SK-N-SH treated with all-trans-retinoic acid at 6 μM for 48 hours (cell line): ENCODE results near the gene EIF2D.

Source experiments
- ATAC-seq: fragments of 200-7000 bp; cut with Tn5 transposase; 3 replicates; pipeline ENCODE4 v1.9.1; 2020; ENCODE audit warnings: mild to moderate bottlenecking, moderate library complexity
- BACH2 ChIP-seq: fragments of 250-450 bp; sonication (Bioruptor Pico); IDR thresholded peaks from 2 replicates; pipeline ENCODE4 v1.9.0; 2021; ENCODE audit warnings: mild to moderate bottlenecking, borderline replicate concordance
- CSDC2 ChIP-seq: fragments of 250-450 bp; sonication (Bioruptor Pico); IDR thresholded peaks from 2 replicates; pipeline ENCODE4 v1.5.0; 2020; ENCODE audit warnings: mild to moderate bottlenecking, moderate library complexity
- ESRRG ChIP-seq: fragments of 250-450 bp; sonication (Bioruptor Pico); IDR thresholded peaks from 2 replicates; pipeline ENCODE4 v1.6.1; 2021; ENCODE audit warnings: mild to moderate bottlenecking
- GLIS3 ChIP-seq: fragments of 250-450 bp; sonication (Bioruptor Pico); IDR thresholded peaks from 2 replicates; pipeline ENCODE4 v1.5.0; 2020; ENCODE audit warnings: mild to moderate bottlenecking, moderate library complexity
- ISL1 ChIP-seq: fragments of 250-450 bp; sonication (Bioruptor Pico); IDR thresholded peaks from 2 replicates; pipeline ENCODE4 v2.1.2; 2022; ENCODE audit warnings: mild to moderate bottlenecking, moderate library complexity
- PPARA ChIP-seq: fragments of 250-450 bp; sonication (Bioruptor Pico); IDR thresholded peaks from 2 replicates; pipeline ENCODE4 v1.5.0; 2020; ENCODE audit warnings: mild to moderate bottlenecking, borderline replicate concordance
- RARB ChIP-seq: fragments of 250-450 bp; sonication (Bioruptor Pico); IDR thresholded peaks from 2 replicates; pipeline ENCODE4 v1.8.0; 2021; ENCODE audit warnings: mild to moderate bottlenecking, moderate library complexity
- SNAI2 ChIP-seq: fragments of 250-450 bp; sonication (Bioruptor Pico); IDR thresholded peaks from 2 replicates; pipeline ENCODE4 v1.5.0; 2020; ENCODE audit warnings: mild to moderate bottlenecking, moderate library complexity
- TCF4 ChIP-seq: fragments of 250-450 bp; sonication (Bioruptor Pico); IDR thresholded peaks from 2 replicates; pipeline ENCODE4 v1.8.0; 2021; ENCODE audit warnings: mild to moderate bottlenecking, moderate library complexity, borderline replicate concordance
- TOX ChIP-seq: fragments of 250-450 bp; sonication (Bioruptor Pico); IDR thresholded peaks from 2 replicates; pipeline ENCODE4 v1.8.0; 2021; ENCODE audit warnings: mild to moderate bottlenecking, moderate library complexity, borderline replicate concordance
- TSHZ2 ChIP-seq: fragments of 250-450 bp; sonication (Bioruptor Pico); IDR thresholded peaks from 2 replicates; pipeline ENCODE4 v1.5.0; 2020; ENCODE audit warnings: mild to moderate bottlenecking, moderate library complexity
- ZC3H10 ChIP-seq: fragments of 250-450 bp; sonication (Bioruptor Pico); IDR thresholded peaks from 2 replicates; pipeline ENCODE4 v1.5.1; 2021; ENCODE audit warnings: mild to moderate bottlenecking, moderate library complexity
- ZFP3 ChIP-seq: fragments of 250-450 bp; sonication (Bioruptor Pico); IDR thresholded peaks from 2 replicates; pipeline ENCODE4 v1.5.0; 2020; ENCODE audit warnings: mild to moderate bottlenecking, moderate library complexity
- ZFP30 ChIP-seq: fragments of 450-650 bp; formaldehyde crosslinking; IDR thresholded peaks from 2 replicates; pipeline ENCODE4 v1.5.0; 2022; ENCODE audit warnings: mild to moderate bottlenecking, moderate library complexity
- ZNF565 ChIP-seq: fragments of 450-650 bp; formaldehyde crosslinking; conservative IDR thresholded peaks from 2 replicates; pipeline ENCODE4 v1.5.0; 2020; ENCODE audit warnings: low read depth, mild to moderate bottlenecking, moderate library complexity
- ZNF70 ChIP-seq: fragments of 450-650 bp; formaldehyde crosslinking; IDR thresholded peaks from 2 replicates; pipeline ENCODE4 v1.5.0; 2020; ENCODE audit warnings: mild to moderate bottlenecking, moderate library complexity
- ZNF8 ChIP-seq: fragments of 450-650 bp; formaldehyde crosslinking; IDR thresholded peaks from 2 replicates; pipeline ENCODE4 v1.5.0; 2020; ENCODE audit warnings: mild to moderate bottlenecking, moderate library complexity
- TF ChIP-seq, protein P1 (sequence below): fragments of 250-450 bp; sonication (Bioruptor Pico); IDR thresholded peaks from 2 replicates; pipeline ENCODE4 v1.8.0; 2021; ENCODE audit warnings: low read depth, mild to moderate bottlenecking, moderate library complexity, borderline replicate concordance
- TF ChIP-seq, protein P2 (sequence below): fragments of 250-450 bp; sonication (Bioruptor Pico); IDR thresholded peaks from 2 replicates; pipeline ENCODE4 v1.5.1; 2021; ENCODE audit warnings: mild to moderate bottlenecking, moderate library complexity

The EIF2D gene

GRCh38 chr1:206573319-206573718, 38.9 kb downstream of the EIF2D start (continued):
- TF ChIP-seq, protein P1, sequence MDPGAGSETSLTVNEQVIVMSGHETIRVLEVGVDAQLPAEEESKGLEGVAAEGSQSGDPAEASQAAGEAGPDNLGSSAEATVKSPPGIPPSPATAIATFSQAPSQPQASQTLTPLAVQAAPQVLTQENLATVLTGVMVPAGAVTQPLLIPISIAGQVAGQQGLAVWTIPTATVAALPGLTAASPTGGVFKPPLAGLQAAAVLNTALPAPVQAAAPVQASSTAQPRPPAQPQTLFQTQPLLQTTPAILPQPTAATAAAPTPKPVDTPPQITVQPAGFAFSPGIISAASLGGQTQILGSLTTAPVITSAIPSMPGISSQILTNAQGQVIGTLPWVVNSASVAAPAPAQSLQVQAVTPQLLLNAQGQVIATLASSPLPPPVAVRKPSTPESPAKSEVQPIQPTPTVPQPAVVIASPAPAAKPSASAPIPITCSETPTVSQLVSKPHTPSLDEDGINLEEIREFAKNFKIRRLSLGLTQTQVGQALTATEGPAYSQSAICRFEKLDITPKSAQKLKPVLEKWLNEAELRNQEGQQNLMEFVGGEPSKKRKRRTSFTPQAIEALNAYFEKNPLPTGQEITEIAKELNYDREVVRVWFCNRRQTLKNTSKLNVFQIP (CRISPR knock-in tag): no peak
- no peak for TF ChIP-seq PPARA (CRISPR knock-in tag)
- TF ChIP-seq ZFP3: no peak
- TF ChIP-seq ZNF8: no peak
- TF ChIP-seq, all 23 proteins: peak for 0

DNA sequence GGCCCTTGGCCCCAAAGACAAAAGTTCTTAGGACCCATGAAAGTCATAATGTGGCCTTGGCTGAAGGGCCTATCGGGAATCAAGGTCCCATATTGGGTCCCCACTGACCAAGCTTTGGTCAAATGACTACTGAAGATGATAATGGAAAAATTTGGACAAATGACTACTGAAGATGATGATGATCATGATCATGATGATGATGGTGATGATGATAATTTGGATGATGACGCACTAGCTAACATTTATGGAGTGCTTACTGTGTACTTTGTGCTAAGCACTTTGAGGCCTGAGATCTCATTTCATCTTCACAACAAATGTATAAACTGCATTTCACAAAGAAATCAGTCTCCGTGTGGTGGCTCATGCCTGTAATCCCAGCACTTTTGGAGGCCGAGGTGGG, 39.4 kb downstream of the EIF2D start:
- no peak for TF ChIP-seq ZNF565 (CRISPR knock-in tag)
- no peak for TF ChIP-seq ZNF8
- TF ChIP-seq CSDC2 (CRISPR knock-in tag): no peak
- ATAC-seq: no peak

- TF ChIP-seq, protein P1 (CRISPR knock-in tag): no peak
- no peak for TF ChIP-seq ZNF70 (CRISPR knock-in tag)
- no peak for TF ChIP-seq GLIS3 (CRISPR knock-in tag)
- no peak for TF ChIP-seq CSDC2 (CRISPR knock-in tag)
- TF ChIP-seq PPARA (CRISPR knock-in tag): no peak
- no peak for TF ChIP-seq ZFP3
- no peak for TF ChIP-seq SNAI2
- no peak for TF ChIP-seq TSHZ2 (CRISPR knock-in tag)
- TF ChIP-seq ZFP30 (CRISPR knock-in tag): no peak
- TF ChIP-seq ZNF565 (CRISPR knock-in tag): no peak
- no peak for TF ChIP-seq RARB (CRISPR knock-in tag)
- no peak for TF ChIP-seq ISL1 (CRISPR knock-in tag)
- TF ChIP-seq ZC3H10 (CRISPR knock-in tag): no peak
- TF ChIP-seq TCF4: no peak
- TF ChIP-seq, protein P2, sequence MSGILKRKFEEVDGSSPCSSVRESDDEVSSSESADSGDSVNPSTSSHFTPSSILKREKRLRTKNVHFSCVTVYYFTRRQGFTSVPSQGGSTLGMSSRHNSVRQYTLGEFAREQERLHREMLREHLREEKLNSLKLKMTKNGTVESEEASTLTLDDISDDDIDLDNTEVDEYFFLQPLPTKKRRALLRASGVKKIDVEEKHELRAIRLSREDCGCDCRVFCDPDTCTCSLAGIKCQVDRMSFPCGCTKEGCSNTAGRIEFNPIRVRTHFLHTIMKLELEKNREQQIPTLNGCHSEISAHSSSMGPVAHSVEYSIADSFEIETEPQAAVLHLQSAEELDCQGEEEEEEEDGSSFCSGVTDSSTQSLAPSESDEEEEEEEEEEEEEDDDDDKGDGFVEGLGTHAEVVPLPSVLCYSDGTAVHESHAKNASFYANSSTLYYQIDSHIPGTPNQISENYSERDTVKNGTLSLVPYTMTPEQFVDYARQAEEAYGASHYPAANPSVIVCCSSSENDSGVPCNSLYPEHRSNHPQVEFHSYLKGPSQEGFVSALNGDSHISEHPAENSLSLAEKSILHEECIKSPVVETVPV (CRISPR knock-in tag): no peak
- no peak for TF ChIP-seq BACH2 (CRISPR knock-in tag)
- no peak for ATAC-seq
Observed at GRCh38 chr1:206570529-206570928, 41.7 kb downstream of the EIF2D start.

DNA sequence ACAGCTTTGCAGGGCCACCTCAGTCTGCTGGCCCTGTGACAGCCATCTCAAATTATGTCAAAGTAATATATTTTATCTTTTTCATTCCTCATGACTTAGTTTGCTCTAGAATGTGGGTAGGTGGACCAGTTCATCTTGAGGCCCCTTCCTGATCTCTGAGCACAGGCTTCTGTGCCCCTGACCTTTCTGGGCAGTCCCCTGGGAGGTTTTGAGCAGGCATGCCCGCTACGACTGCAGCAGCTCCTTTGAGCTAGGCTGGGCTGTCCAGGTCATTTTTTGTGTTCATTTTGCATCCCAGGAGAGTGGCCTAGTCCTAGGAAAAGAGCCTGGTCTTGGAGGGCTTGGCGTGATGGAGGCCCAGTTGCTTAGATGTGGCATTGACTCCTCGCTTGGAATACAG, 42.7 kb downstream of the EIF2D start:
- TF ChIP-seq ZC3H10 (CRISPR knock-in tag): no peak
- TF ChIP-seq GLIS3 (CRISPR knock-in tag): no peak
- no peak for TF ChIP-seq ESRRG (CRISPR knock-in tag)
- no peak for TF ChIP-seq ZFP30 (CRISPR knock-in tag)
- no peak for TF ChIP-seq RARB (CRISPR knock-in tag)
- TF ChIP-seq CSDC2 (CRISPR knock-in tag): no peak
- TF ChIP-seq, all 23 proteins: peak for 0
- no peak for ATAC-seq

- TF ChIP-seq TOX (CRISPR knock-in tag): no peak
- no peak for TF ChIP-seq ZNF565 (CRISPR knock-in tag)
- TF ChIP-seq CSDC2 (CRISPR knock-in tag): no peak
- TF ChIP-seq ZNF8: no peak
- ATAC-seq: no peak
Observed at GRCh38 chr1:206568779-206569352, 43.4 kb downstream of the EIF2D start.
